Heart left ventricle (tissue), 16 donors: Measurements from ENCODE around the gene AMOTL2. TPM values are rescaled to one million over a fixed set of nuclear protein-coding genes. Genes with fewer than 3 reads are reported as not detected.
A peak's percentile ranks its signal among the peaks of the same experiment; 100 is the strongest.

Experiments used
- ATAC-seq, 4 donors: fragments of 200-7000 bp; cut with Tn5 transposase; one replicate each; pipeline ENCODE4 v1.9.1; 2020 to 2022; ENCODE audit warnings: moderate library complexity in 4 of 4, mild to moderate bottlenecking in 3 of 4, moderate number of reproducible peaks in 1 of 4
- DNase-seq, 5 donors: peaks; one replicate each; pipeline ENCODE4 v3.0.0-alpha.2; 2020
- H3K27ac ChIP-seq, 12 donors: fragments of 200-600 bp; sonication (generic) in 4 of 12; one replicate each; pipeline versions ENCODE4 v1.5.0 to v1.8.0; 2016 to 2022; ENCODE audit warnings: mild to moderate bottlenecking in 2 of 12
- H3K27me3 ChIP-seq, 9 donors: fragments of 200-600 bp; sonication (generic) in 2 of 9; one replicate each; pipeline versions ENCODE4 v1.5.1 to v1.8.0; 2016 to 2022; ENCODE audit warnings: mild to moderate bottlenecking in 3 of 9
- H3K36me3 ChIP-seq, 9 donors: fragments of 200-600 bp; sonication (generic) in 2 of 9; one replicate each; pipeline versions ENCODE4 v1.5.0 to v1.8.0; 2018 to 2022; ENCODE audit warnings: mild to moderate bottlenecking in 2 of 9
- H3K4me1 ChIP-seq, 12 donors: fragments of 200-600 bp; sonication (generic) in 4 of 12; one replicate each; pipeline versions ENCODE4 v1.5.0 to v1.8.0; 2016 to 2022; ENCODE audit warnings: mild to moderate bottlenecking in 3 of 12
- H3K4me3 ChIP-seq, 12 donors: fragments of 200-600 bp; sonication (generic) in 4 of 12; one replicate each; pipeline versions ENCODE4 v1.5.0 to v1.8.0; 2017 to 2022; ENCODE audit warnings: mild to moderate bottlenecking in 9 of 12, moderate library complexity in 4 of 12
- H3K9me3 ChIP-seq, 12 donors: fragments of 200-600 bp; sonication (generic) in 4 of 12; one replicate each; pipeline versions ENCODE4 v1.5.0 to v1.8.0; 2016 to 2022; ENCODE audit warnings: mild to moderate bottlenecking in 1 of 12
- CTCF ChIP-seq, 12 donors: fragments of 200-600 bp; sonication (generic) in 4 of 12; IDR thresholded peaks; one replicate each; pipeline versions ENCODE4 v1.5.0 to v1.8.0; 2018 to 2022; ENCODE audit warnings: antibody characterized with exemption in 12 of 12, mild to moderate bottlenecking in 5 of 12
- POLR2A ChIP-seq, 2 donors: fragments of 450-650 bp; IDR thresholded peaks; one replicate each; pipeline ENCODE4 v1.6.1; 2017; ENCODE audit warnings: antibody characterized with exemption in 2 of 2, mild to moderate bottlenecking in 2 of 2, moderate library complexity in 2 of 2
- WGBS, 4 donors: extraction: QIAGEN DNeasy Blood & Tissue Kit in 2 of 4; methylation state at CpG; one replicate each; pipeline versions ENCODE4 v1.1.5 to v1.1.7; 2013 to 2018; 5-methylcytosine and 5-hydroxymethylcytosine counted together
- intact Hi-C, 10 donors: fragments of 100-400 bp; cut with DNase I; formaldehyde crosslinking; loops; one replicate each; pipeline versions ENCODE4 v1.11.1 to v1.14.2; 2022
- polyA plus RNA-seq, 2 donors: library from polyadenylated mRNA; stranded (reverse); fragments of 200-250 nt; gene quantifications; one replicate each; pipeline ENCODE4 v1.2.3, GENCODE V29; 2013
- total RNA-seq, 9 donors: library from RNA; depleted of rRNA in 2 of 9; stranded (reverse); fragments of >200 nt in 2 of 9; fragmentation: NEBNext Ultra II Directional in 3 of 9; extraction: Animal tissue kit (Norgen Biotek cat#: 25700) in 3 of 9; gene quantifications; one replicate each; pipeline versions ENCODE4 v1.1.0 to v1.2.4, GENCODE V29; 2016 to 2023
- donor health status: ischemic (EF 13 %, LVEDD 7.1; RV severe dilation, severe dysfunction).
- donor health status: healthy with polysubstance abuse.
- donor health status: DM: no; HTN: yes; CAD: no.
- donor health status: DM: no; HTN: no; CAD: no.
- donor health status: ischemic (EF 25% LVEDD 6.9; RV normal size, moderate dysfunction).
- donor health status: ischemic (EF 25% LVEDD 5.7; RV mildly dilated, moderate dysfunction).
- donor health status: healthy.
- donor health status: DM: yes; HTN: yes; CAD: no.
- donor health status: ischemic (EF 35%, LVEDD 5.7; RV mildly dilated, moderate dysfunction).
- donor health status: nonischemic (EF 11% LVEDD 7.7; RV severe dilation, severe dysfunction).
- donor health status: DM: yes; HTN: yes; CAD: no.
- donor health status: PGD.
- donor health status: ischemic (EF 29% LVEDD 5.4; RV normal size, mild dysfunction).
- donor health status: nonischemic (EF 23%, LVEDD 6.1; RV moderate dilation, normal function).

The AMOTL2 gene
- total and polyA plus RNA-seq, 11 donors = 19.0 to 109 (median 48.9) TPM

DNA sequence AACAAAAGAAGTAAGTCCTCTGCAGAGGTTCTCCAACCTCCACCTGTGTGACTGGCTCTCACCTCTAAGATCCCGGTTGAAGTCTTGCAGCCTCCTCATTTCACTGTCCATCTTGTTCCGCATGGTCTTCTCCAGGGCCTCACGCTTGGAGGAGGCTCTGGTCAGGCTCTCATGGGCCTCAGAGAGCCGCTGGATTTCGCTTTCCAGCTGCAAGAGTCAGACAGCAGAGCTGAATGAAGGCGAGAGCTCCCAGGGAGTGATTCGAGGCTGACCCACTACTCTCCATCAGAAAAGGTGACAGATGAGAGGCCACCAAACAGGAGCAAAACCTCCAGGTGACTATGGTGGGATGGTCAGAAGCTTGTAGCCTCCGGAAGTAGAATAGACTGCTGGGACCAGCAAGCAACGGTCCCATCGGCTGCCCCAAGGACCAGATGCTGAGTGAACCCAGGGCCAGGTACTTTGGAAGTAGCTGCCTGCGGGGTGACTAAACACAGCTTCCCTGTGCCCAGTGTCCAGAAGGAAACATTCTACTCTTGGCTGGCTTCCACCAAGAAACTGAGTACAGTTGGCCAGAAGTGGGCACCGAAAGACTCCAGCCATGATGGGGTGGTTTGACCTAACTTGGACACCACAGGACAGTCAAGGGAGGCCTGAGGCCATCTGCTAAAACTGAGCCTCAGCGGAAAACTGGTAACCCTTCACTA lies 7.9 kb downstream of the AMOTL2 start:
- DNase-seq (peak in 1 of 5 donors; percentile 14), ATAC-seq (no peak)
- Histone ChIP-seq H3K9me3 (no peaks in the 10 kb centered on the region), H3K4me1 (peaks cover 51 to 100% (median 97%) of the 10 kb centered on the region in 12 donors), H3K27ac (peak overlapping the region in 11 of 12 donors; percentile 33 to 100 (median 98)), H3K27me3 (no peaks in the 10 kb centered on the region), H3K36me3 (peaks cover 3 to 94% (median 81%) of the 10 kb centered on the region in 9 donors), H3K4me3 (no peak overlapping the region)
- WGBS, 4 donors = 75 to 84% (median 79%) methylated on average over 11 to 13 of the region's 13 CpGs
- TF ChIP-seq CTCF (IDR thresholded peaks at IDR 0.05) (no peak), POLR2A (IDR thresholded peaks at IDR 0.05) (no peak)
- intact Hi-C loops = no loop called here

- intact Hi-C loops = loop anchor here in 1 of 10 donors (2.0 kb wide), 1 partner anchor 53 kb away; no protein-coding TSS in a partner anchor
- Histone ChIP-seq H3K4me1 (peaks cover 47 to 100% (median 97%) of the 10 kb centered on the region in 12 donors), H3K9me3 (no peaks in the 10 kb centered on the region), H3K27me3 (no peaks in the 10 kb centered on the region), H3K4me3 (no peak overlapping the region), H3K36me3 (peaks cover 4 to 94% (median 81%) of the 10 kb centered on the region in 9 donors), H3K27ac (peak overlapping the region in 11 of 12 donors; percentile 27 to 100 (median 98))
- ATAC-seq (no peak), DNase-seq (peak in 1 of 5 donors; percentile 11)
- WGBS, 4 donors = 73 to 93% (median 73%) methylated on average over 3 to 4 of the region's 4 CpGs
- TF ChIP-seq CTCF (IDR thresholded peaks at IDR 0.05) (no peak), POLR2A (IDR thresholded peaks at IDR 0.05) (no peak)
Observed at GRCh38 chr3:134365766-134366065, 8.5 kb downstream of the AMOTL2 start.

DNA sequence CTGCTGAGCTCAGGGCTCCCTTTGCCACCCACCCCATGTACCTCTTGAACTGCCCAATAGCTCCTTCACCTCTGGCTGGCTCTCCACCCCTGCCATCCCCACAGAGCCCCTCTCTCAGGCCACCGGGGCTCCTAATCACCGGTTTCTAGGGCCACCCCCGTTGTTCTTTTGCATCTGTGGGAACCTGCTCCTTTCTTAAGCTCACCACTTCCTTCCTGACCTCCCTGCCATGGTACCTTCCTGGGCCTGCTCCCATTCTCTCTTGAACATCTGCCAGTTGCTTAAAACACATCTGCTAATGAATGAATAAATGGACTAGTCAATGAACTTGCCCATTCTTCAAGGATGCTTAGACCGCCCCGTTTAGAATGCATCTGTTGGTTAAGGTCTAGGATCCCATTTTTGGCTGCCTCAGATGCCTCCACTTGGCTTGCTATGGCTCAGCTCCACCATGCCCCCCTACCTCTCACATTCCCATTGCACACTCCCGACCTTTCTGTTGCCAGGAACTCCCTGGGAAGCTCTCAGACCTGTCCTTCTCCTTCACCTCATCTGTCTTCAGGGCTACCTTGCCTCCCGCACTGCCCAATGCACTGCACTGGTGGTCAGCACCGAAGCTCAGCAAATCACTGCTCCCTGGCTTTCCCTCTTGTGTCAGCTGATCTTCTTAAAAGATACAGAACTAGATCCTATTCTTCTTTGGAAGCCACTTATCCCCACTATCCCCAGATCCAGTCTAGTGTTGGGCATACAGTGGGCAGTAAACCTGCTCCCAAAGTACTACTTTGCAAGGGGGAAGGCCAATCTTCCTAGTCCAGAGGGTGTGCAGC lies 9.1 kb downstream of the AMOTL2 start:
- H3K36me3 ChIP-seq = peaks cover 4 to 94% (median 81%) of the 10 kb centered on the region in 9 donors
- intact Hi-C loops = loop anchor here in 1 of 10 donors (1.0 to 2.0 kb wide), 2 partner anchors 9 to 52 kb away; partner anchors contain the start of gene AMOTL2

DNA sequence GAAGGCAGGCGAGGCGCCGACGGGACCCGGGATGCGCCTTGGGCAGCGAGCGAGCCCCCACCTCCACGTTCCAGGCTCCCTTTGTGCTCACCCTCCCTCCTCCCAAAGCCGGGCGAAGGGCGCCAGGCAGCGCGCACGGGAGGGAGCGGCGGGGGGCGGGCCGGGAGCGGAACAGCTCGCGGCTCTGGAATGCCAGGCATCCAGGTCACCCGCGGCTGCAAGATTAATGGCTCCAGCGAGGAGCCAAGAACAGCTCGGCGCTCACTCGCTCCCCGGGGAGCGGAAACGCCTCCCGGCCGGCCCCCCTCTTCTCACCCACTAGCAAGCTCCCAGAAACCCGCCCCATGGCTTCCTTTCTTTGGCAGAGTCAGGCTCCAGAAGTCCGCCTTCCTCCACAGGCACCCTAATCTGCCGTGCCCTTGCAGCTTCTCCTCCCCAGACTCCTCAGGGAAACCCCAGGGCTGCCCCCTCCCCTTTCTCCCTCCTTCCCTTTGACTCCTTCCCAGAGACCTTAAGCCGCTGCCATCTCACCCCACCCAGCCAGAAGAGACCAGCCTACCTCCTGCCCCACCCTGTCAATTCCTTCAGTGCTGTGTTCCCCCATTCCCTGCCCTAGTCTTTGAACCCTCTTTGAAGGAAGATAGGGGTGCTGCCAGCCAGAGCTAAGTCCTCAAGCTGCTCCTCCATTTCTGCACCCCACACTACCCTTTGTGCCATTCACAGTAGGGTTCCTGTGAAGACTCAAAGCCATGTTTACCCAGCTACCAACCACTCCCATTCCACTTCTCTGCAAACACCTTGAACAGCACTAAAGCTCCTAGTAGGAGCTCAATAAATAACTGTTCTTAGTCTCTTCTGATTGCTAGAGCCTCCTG lies 9.9 kb downstream of the AMOTL2 start:
- peaks cover 4 to 94% (median 81%) of the 10 kb centered on the region in 9 donors for H3K36me3 ChIP-seq
- H3K9me3 ChIP-seq = no peaks in the 10 kb centered on the region
- no peaks in the 10 kb centered on the region for H3K27me3 ChIP-seq
- DNase-seq (peak; percentile 94 to 97 (median 94)), ATAC-seq (peak; percentile 88 to 89 (median 89))
- intact Hi-C loops = loop anchor here in 1 of 10 donors (1.0 to 2.0 kb wide), 2 partner anchors 10 to 51 kb away; partner anchors contain the start of gene AMOTL2
- peak overlapping the region; percentile 75 to 100 (median 98) for H3K27ac ChIP-seq
- H3K4me1 ChIP-seq = peaks cover 34 to 100% (median 96%) of the 10 kb centered on the region in 12 donors
- WGBS, 4 donors = 0 to 1% (median 1%) methylated on average over 35 to 37 of the region's 37 CpGs
- peak overlapping the region in 10 of 12 donors; percentile 10 to 49 (median 35) for H3K4me3 ChIP-seq
- TF ChIP-seq POLR2A (IDR thresholded peaks at IDR 0.05) (no peak), CTCF (IDR thresholded peaks at IDR 0.05) (no peak)

More for the DNA sequence above, 9.1 kb downstream of the AMOTL2 start:
- no peaks in the 10 kb centered on the region for H3K27me3 ChIP-seq
- H3K27ac ChIP-seq = peak overlapping the region; percentile 59 to 100 (median 98)
- peak overlapping the region in 2 of 12 donors; percentile 34 to 43 for H3K4me3 ChIP-seq
- no peaks in the 10 kb centered on the region for H3K9me3 ChIP-seq
- H3K4me1 ChIP-seq = peaks cover 42 to 100% (median 97%) of the 10 kb centered on the region in 12 donors
- no peak for ATAC-seq
- 39 to 46% (median 42%) methylated on average over 8 of the region's 8 CpGs for WGBS, 4 donors
- TF ChIP-seq POLR2A (IDR thresholded peaks at IDR 0.05) = no peak
- peak in 1 of 5 donors; percentile 14 for DNase-seq
